ENCODE data around the gene NBPF19. TPM values are rescaled to one million over a fixed set of nuclear protein-coding genes. Genes with fewer than 3 reads are reported as not detected.

NBPF19 gene, protein sequence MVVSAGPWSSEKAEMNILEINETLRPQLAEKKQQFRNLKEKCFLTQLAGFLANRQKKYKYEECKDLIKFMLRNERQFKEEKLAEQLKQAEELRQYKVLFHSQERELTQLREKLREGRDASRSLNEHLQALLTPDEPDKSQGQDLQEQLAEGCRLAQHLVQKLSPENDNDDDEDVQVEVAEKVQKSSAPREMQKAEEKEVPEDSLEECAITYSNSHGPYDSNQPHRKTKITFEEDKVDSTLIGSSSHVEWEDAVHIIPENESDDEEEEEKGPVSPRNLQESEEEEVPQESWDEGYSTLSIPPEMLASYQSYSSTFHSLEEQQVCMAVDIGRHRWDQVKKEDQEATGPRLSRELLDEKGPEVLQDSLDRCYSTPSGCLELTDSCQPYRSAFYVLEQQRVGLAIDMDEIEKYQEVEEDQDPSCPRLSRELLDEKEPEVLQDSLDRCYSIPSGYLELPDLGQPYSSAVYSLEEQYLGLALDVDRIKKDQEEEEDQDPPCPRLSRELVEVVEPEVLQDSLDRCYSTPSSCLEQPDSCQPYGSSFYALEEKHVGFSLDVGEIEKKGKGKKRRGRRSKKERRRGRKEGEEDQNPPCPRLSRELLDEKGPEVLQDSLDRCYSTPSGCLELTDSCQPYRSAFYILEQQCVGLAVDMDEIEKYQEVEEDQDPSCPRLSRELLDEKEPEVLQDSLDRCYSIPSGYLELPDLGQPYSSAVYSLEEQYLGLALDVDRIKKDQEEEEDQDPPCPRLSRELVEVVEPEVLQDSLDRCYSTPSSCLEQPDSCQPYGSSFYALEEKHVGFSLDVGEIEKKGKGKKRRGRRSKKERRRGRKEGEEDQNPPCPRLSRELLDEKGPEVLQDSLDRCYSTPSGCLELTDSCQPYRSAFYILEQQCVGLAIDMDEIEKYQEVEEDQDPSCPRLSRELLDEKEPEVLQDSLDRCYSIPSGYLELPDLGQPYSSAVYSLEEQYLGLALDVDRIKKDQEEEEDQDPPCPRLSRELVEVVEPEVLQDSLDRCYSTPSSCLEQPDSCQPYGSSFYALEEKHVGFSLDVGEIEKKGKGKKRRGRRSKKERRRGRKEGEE (N-terminal part only)
- 1.3 and 1.5 TPM in 2 replicates for total RNA-seq

DNA sequence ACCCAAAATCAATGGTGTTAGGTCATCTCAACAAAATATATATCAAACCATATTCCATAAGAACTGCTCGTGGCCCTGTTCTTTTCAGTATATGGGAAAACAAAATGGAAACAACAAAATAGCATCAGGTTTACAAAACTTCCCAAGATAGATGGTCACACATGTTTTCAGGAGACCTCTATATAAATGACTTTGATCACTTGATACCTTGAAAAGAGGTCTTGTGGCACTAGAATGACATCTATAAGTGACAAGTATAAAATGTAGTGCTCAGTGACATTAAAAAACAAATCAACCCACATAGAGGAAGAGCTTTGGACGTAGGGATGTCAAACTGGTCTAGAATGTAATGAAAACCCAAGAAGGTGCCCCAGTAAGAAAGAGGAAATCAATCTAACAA is at the start of gene NBPF19:
Gene NBPF19, plus strand, starts transcription at position 301 of the 400 bp plus-strand sequence. CDS start 888 bp downstream, outside the sequence.

Other genes starting within 250 kb of the NBPF19 start
- not detected in 2 replicates for gene PPIAL4C, start 108.8 kb downstream of the NBPF19 start, total RNA-seq

Measured in bronchus fibroblast of lung (primary cell).